HepG2 (cell line): ENCODE data around the gene NDUFB3. TPM values are rescaled to one million over a fixed set of nuclear protein-coding genes. Genes with fewer than 3 reads are reported as not detected.

Source experiments
- NFKBIZ ChIP-seq: IDR thresholded peaks from 2 replicates; pipeline ENCODE4 v1.6.1; 2018; ENCODE audit warnings: missing genetic modification reagents, missing compliant biosample characterization
- ONECUT2 ChIP-seq: sonication (generic); formaldehyde crosslinking; IDR thresholded peaks from 2 replicates; pipeline ENCODE4 v1.4.0; 2020; ENCODE audit warnings: missing genetic modification reagents
- PHF21A ChIP-seq: sonication (generic); formaldehyde crosslinking; IDR thresholded peaks from 2 replicates; pipeline ENCODE4 v1.5.0; 2020; ENCODE audit warnings: mild to moderate bottlenecking, missing genetic modification reagents
- ZFP37 ChIP-seq: sonication (generic); formaldehyde crosslinking; IDR thresholded peaks from 2 replicates; pipeline ENCODE4 v1.4.0; 2020; ENCODE audit warnings: missing genetic modification reagents, borderline replicate concordance
- ZFX ChIP-seq: sonication (generic); formaldehyde crosslinking; IDR thresholded peaks from 2 replicates; pipeline ENCODE4 v1.4.0; 2020; ENCODE audit warnings: mild to moderate bottlenecking, low read depth, missing genetic modification reagents, moderate library complexity
- ZNF121 ChIP-seq: sonication (generic); formaldehyde crosslinking; IDR thresholded peaks from 2 replicates; pipeline ENCODE4 v1.5.0; 2020; ENCODE audit warnings: mild to moderate bottlenecking, missing genetic modification reagents
- ZNF124 ChIP-seq: sonication (generic); formaldehyde crosslinking; IDR thresholded peaks from 2 replicates; pipeline ENCODE4 v1.4.0; 2020; ENCODE audit warnings: missing genetic modification reagents
- ZNF232 ChIP-seq: sonication (generic); formaldehyde crosslinking; IDR thresholded peaks from 2 replicates; pipeline ENCODE4 v1.4.0; 2020; ENCODE audit warnings: missing genetic modification reagents, borderline replicate concordance
- ZNF260 ChIP-seq: sonication (generic); formaldehyde crosslinking; IDR thresholded peaks from 2 replicates; pipeline ENCODE4 v1.4.0; 2020; ENCODE audit warnings: missing genetic modification reagents, low read depth, mild to moderate bottlenecking, borderline replicate concordance
- ZNF678 ChIP-seq: sonication (generic); formaldehyde crosslinking; IDR thresholded peaks from 2 replicates; pipeline ENCODE4 v1.4.0; 2020; ENCODE audit warnings: mild to moderate bottlenecking, missing genetic modification reagents
- polyA plus RNA-seq, 8 experiments: library from polyadenylated mRNA; depleted of rRNA in 3 of 8; stranded (reverse) in 7 of 8; unstranded in 1 of 8; fragments of >200 nt; fragmentation: Illumina TruSeq in 4 of 8; extraction: Trizol in 4 of 8; gene quantifications; 2 replicates each; pipeline versions ENCODE4 v1.2.1 to v1.2.3, GENCODE V29; 2011 to 2016; ENCODE audit warnings: low read depth in 4 of 8, missing spikeins in 1 of 8, mixed read lengths in 1 of 8; ENCODE audit not compliant: insufficient read depth in 1 of 8
- total RNA-seq, 5 experiments: library from RNA; depleted of rRNA; stranded (reverse); fragments of >200 nt; fragmentation: Illumina TruSeq; extraction: Trizol; gene quantifications; 2 replicates each; pipeline ENCODE4 v1.2.3, GENCODE V29; 2016; ENCODE audit warnings: low read depth in 1 of 5
- TF ChIP-seq, protein P1 (sequence below): sonication (generic); formaldehyde crosslinking; IDR thresholded peaks from 2 replicates; pipeline ENCODE4 v1.4.0; 2020; ENCODE audit warnings: mild to moderate bottlenecking, missing genetic modification reagents
- TF ChIP-seq, protein P2 (sequence below): sonication (generic); formaldehyde crosslinking; IDR thresholded peaks from 2 replicates; pipeline ENCODE4 v1.5.0; 2020; ENCODE audit warnings: missing genetic modification reagents
- TF ChIP-seq, protein P3 (sequence below): sonication (generic); formaldehyde crosslinking; conservative IDR thresholded peaks from 2 replicates; pipeline ENCODE4 v1.5.0; 2020; ENCODE audit warnings: missing genetic modification reagents
- TF ChIP-seq, protein P4 (sequence below): sonication (generic); formaldehyde crosslinking; IDR thresholded peaks from 2 replicates; pipeline ENCODE4 v1.5.0; 2020; ENCODE audit warnings: missing genetic modification reagents
- TF ChIP-seq, protein P5 (sequence below): sonication (generic); formaldehyde crosslinking; IDR thresholded peaks from 2 replicates; pipeline ENCODE4 v1.5.1; 2020; ENCODE audit warnings: mild to moderate bottlenecking, missing genetic modification reagents, borderline replicate concordance
- TF ChIP-seq, protein P6 (sequence below): sonication (generic); formaldehyde crosslinking; IDR thresholded peaks from 2 replicates; pipeline ENCODE4 v1.4.0; 2020; ENCODE audit warnings: mild to moderate bottlenecking, missing genetic modification reagents

NDUFB3 gene
- total and polyA plus RNA-seq, 2 of the 13 experiments (the other 11 are each of a cell fraction or from before 2014, with no cell fraction given), result 50.7 to 159 TPM

DNA sequence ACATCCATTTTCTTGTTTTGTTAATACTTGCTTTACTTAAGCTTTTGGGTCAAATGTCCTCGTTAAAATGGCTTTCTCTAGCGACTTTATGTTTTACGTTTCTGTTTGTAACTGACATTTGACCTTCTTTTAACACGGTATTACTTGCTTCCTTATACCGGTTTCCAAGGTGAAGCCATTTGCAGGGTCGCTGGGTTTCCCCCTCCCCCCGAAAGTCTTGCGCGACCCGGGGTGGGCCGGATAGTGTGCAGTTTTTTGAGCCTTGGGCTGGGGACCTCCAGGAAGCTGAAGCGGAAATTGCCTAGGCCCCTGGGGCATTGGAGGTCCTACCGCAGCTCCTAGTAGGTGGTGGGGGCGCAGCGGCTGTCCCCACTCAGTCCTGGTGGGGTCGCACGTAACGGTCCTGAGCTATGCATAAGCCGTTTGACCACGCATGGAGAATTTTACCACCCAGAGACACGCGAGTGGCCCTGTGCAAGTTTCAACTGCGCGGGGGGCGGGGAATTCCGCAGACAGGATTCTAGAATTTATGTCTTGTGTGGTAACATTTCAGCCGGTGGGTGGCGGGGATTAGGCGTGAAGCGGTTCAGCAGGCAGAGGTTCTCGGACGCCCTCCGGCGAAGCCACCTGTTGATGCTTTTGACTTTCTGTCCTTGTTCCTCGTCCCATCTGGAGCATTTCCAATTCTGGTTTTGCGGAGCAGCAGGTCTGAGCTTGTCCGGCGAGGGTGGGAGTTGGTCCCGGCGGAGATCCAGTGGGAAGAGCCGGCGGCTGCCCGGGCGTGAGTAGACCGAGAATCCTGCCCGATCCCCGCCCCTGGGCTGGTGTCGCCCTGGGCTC lies 46.5 kb downstream of the NDUFB3 start (continued):
- TF ChIP-seq NFKBIZ (CRISPR knock-in tag) (peak; percentile 83; the same call in 1 of the 2 replicates), PHF21A (CRISPR knock-in tag) (peak; percentile 93), ZNF121 (CRISPR knock-in tag) (peak; percentile 60; the same call in 1 of the 2 replicates), ZFX (CRISPR knock-in tag) (peak; percentile 94), ZNF260 (CRISPR knock-in tag) (no peak), ZNF232 (CRISPR knock-in tag) (peak; percentile 68), ZNF124 (CRISPR knock-in tag) (no peak; the same call in 1 of the 2 replicates), ZNF678 (peak; percentile 95), ONECUT2 (peak; percentile 39; the same call in 1 of the 2 replicates), ZFP37 (CRISPR knock-in tag) (peak; percentile 81; the same call in 1 of the 2 replicates)
- TF ChIP-seq, protein P1, sequence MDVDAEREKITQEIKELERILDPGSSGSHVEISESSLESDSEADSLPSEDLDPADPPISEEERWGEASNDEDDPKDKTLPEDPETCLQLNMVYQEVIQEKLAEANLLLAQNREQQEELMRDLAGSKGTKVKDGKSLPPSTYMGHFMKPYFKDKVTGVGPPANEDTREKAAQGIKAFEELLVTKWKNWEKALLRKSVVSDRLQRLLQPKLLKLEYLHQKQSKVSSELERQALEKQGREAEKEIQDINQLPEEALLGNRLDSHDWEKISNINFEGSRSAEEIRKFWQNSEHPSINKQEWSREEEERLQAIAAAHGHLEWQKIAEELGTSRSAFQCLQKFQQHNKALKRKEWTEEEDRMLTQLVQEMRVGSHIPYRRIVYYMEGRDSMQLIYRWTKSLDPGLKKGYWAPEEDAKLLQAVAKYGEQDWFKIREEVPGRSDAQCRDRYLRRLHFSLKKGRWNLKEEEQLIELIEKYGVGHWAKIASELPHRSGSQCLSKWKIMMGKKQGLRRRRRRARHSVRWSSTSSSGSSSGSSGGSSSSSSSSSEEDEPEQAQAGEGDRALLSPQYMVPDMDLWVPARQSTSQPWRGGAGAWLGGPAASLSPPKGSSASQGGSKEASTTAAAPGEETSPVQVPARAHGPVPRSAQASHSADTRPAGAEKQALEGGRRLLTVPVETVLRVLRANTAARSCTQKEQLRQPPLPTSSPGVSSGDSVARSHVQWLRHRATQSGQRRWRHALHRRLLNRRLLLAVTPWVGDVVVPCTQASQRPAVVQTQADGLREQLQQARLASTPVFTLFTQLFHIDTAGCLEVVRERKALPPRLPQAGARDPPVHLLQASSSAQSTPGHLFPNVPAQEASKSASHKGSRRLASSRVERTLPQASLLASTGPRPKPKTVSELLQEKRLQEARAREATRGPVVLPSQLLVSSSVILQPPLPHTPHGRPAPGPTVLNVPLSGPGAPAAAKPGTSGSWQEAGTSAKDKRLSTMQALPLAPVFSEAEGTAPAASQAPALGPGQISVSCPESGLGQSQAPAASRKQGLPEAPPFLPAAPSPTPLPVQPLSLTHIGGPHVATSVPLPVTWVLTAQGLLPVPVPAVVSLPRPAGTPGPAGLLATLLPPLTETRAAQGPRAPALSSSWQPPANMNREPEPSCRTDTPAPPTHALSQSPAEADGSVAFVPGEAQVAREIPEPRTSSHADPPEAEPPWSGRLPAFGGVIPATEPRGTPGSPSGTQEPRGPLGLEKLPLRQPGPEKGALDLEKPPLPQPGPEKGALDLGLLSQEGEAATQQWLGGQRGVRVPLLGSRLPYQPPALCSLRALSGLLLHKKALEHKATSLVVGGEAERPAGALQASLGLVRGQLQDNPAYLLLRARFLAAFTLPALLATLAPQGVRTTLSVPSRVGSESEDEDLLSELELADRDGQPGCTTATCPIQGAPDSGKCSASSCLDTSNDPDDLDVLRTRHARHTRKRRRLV (CRISPR knock-in tag), result peak; percentile 62; the same call in 1 of the 2 replicates
- TF ChIP-seq, protein P2, sequence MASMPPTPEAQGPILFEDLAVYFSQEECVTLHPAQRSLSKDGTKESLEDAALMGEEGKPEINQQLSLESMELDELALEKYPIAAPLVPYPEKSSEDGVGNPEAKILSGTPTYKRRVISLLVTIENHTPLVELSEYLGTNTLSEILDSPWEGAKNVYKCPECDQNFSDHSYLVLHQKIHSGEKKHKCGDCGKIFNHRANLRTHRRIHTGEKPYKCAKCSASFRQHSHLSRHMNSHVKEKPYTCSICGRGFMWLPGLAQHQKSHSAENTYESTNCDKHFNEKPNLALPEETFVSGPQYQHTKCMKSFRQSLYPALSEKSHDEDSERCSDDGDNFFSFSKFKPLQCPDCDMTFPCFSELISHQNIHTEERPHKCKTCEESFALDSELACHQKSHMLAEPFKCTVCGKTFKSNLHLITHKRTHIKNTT (CRISPR knock-in tag), result no peak
- TF ChIP-seq, protein P3, sequence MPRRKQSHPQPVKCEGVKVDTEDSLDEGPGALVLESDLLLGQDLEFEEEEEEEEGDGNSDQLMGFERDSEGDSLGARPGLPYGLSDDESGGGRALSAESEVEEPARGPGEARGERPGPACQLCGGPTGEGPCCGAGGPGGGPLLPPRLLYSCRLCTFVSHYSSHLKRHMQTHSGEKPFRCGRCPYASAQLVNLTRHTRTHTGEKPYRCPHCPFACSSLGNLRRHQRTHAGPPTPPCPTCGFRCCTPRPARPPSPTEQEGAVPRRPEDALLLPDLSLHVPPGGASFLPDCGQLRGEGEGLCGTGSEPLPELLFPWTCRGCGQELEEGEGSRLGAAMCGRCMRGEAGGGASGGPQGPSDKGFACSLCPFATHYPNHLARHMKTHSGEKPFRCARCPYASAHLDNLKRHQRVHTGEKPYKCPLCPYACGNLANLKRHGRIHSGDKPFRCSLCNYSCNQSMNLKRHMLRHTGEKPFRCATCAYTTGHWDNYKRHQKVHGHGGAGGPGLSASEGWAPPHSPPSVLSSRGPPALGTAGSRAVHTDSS (CRISPR knock-in tag), result peak; percentile 54; the same call in 1 of the 2 replicates
- TF ChIP-seq, protein P4, sequence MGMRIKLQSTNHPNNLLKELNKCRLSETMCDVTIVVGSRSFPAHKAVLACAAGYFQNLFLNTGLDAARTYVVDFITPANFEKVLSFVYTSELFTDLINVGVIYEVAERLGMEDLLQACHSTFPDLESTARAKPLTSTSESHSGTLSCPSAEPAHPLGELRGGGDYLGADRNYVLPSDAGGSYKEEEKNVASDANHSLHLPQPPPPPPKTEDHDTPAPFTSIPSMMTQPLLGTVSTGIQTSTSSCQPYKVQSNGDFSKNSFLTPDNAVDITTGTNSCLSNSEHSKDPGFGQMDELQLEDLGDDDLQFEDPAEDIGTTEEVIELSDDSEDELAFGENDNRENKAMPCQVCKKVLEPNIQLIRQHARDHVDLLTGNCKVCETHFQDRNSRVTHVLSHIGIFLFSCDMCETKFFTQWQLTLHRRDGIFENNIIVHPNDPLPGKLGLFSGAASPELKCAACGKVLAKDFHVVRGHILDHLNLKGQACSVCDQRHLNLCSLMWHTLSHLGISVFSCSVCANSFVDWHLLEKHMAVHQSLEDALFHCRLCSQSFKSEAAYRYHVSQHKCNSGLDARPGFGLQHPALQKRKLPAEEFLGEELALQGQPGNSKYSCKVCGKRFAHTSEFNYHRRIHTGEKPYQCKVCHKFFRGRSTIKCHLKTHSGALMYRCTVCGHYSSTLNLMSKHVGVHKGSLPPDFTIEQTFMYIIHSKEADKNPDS (CRISPR knock-in tag), result no peak
- TF ChIP-seq, protein P5, sequence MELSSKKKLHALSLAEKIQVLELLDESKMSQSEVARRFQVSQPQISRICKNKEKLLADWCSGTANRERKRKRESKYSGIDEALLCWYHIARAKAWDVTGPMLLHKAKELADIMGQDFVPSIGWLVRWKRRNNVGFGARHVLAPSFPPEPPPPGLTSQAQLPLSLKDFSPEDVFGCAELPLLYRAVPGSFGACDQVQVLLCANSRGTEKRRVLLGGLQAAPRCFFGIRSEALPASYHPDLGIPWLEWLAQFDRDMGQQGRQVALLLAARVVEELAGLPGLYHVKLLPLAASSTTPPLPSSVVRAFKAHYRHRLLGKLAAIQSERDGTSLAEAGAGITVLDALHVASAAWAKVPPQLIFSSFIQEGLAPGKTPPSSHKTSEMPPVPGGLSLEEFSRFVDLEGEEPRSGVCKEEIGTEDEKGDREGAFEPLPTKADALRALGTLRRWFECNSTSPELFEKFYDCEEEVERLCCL (CRISPR knock-in tag), result 0 out of 2 replicates have a peak, but pooled peaks have one; percentile 55
- TF ChIP-seq, protein P6, sequence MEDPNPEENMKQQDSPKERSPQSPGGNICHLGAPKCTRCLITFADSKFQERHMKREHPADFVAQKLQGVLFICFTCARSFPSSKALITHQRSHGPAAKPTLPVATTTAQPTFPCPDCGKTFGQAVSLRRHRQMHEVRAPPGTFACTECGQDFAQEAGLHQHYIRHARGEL (CRISPR knock-in tag), result no peak
